Neural cell (in vitro differentiated cells): ENCODE measurements around the gene EIF1AD.

Experiments
- EP300 ChIP-seq: fragments of 450-650 bp; conservative IDR thresholded peaks from 2 replicates; pipeline ENCODE4 v1.6.1; 2014; ENCODE audit warnings: antibody characterized with exemption, mild to moderate bottlenecking, moderate library complexity; ENCODE audit not compliant: poor library complexity, severe bottlenecking
- EZH2 ChIP-seq: fragments of 200-600, 300-800 bp; shearing (Covaris generic), sonication (generic); IDR thresholded peaks from 2 replicates; pipeline ENCODE4 v1.6.1; 2014; ENCODE audit warnings: antibody characterized with exemption, low read length, borderline replicate concordance, mild to moderate bottlenecking; ENCODE audit not compliant: insufficient read depth, poor library complexity, severe bottlenecking
- MXI1 ChIP-seq: fragments of 450-650 bp; conservative IDR thresholded peaks from 2 replicates; pipeline ENCODE4 v1.6.1; 2014; ENCODE audit warnings: antibody characterized with exemption, mild to moderate bottlenecking; ENCODE audit not compliant: poor library complexity, severe bottlenecking
- POLR2AphosphoS5 ChIP-seq: IDR thresholded peaks from 2 replicates; pipeline ENCODE4 v1.6.1; 2012
- SMC3 ChIP-seq: fragments of 450-650 bp; conservative IDR thresholded peaks from 2 replicates; pipeline ENCODE4 v1.6.1; 2014; ENCODE audit warnings: antibody characterized with exemption, mild to moderate bottlenecking, moderate library complexity; ENCODE audit not compliant: poor library complexity
- TAF1 ChIP-seq: IDR thresholded peaks from 2 replicates; pipeline ENCODE4 v1.6.1; 2012; ENCODE audit warnings: low read depth
- TF ChIP-seq, protein P1 (sequence below): fragments of 450-650 bp; IDR thresholded peaks from 2 replicates; pipeline ENCODE4 v1.5.1; 2014; ENCODE audit warnings: antibody characterized with exemption, mild to moderate bottlenecking, moderate library complexity; ENCODE audit not compliant: poor library complexity, severe bottlenecking
- TF ChIP-seq, protein P2 (sequence below): IDR thresholded peaks from 2 replicates; pipeline ENCODE4 v1.6.1; 2012; ENCODE audit warnings: borderline replicate concordance

DNA sequence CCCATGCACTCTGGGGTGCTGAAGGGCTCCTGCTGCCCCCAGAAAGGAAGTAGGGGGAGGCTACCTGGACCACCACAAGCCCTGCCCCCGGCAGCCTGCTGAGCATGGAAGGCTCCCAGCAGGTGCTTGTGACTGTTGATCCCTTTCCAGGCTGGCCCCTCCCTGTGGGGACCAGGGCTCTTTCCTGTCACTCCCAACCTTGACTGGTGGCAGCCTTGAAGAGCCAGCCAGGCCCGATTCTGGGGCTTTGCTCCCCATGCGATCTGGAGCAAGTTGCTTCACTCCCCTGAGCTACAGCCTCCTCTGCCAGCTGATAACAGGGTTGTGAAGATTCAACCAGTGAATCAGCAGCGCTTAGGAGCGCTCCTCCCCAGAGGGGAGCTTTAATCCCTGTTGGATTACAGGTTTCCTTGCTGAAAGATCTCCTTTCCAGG is 5.3 kb upstream of the EIF1AD start:
- TF ChIP-seq, protein P1, sequence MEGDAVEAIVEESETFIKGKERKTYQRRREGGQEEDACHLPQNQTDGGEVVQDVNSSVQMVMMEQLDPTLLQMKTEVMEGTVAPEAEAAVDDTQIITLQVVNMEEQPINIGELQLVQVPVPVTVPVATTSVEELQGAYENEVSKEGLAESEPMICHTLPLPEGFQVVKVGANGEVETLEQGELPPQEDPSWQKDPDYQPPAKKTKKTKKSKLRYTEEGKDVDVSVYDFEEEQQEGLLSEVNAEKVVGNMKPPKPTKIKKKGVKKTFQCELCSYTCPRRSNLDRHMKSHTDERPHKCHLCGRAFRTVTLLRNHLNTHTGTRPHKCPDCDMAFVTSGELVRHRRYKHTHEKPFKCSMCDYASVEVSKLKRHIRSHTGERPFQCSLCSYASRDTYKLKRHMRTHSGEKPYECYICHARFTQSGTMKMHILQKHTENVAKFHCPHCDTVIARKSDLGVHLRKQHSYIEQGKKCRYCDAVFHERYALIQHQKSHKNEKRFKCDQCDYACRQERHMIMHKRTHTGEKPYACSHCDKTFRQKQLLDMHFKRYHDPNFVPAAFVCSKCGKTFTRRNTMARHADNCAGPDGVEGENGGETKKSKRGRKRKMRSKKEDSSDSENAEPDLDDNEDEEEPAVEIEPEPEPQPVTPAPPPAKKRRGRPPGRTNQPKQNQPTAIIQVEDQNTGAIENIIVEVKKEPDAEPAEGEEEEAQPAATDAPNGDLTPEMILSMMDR, result no peak
- no peak for TF ChIP-seq POLR2AphosphoS5
- TF ChIP-seq EZH2, result no peak
- no peak for TF ChIP-seq SMC3
- no peak for TF ChIP-seq EP300
- TF ChIP-seq MXI1, result no peak
- no peak for TF ChIP-seq TAF1
- TF ChIP-seq, protein P2, sequence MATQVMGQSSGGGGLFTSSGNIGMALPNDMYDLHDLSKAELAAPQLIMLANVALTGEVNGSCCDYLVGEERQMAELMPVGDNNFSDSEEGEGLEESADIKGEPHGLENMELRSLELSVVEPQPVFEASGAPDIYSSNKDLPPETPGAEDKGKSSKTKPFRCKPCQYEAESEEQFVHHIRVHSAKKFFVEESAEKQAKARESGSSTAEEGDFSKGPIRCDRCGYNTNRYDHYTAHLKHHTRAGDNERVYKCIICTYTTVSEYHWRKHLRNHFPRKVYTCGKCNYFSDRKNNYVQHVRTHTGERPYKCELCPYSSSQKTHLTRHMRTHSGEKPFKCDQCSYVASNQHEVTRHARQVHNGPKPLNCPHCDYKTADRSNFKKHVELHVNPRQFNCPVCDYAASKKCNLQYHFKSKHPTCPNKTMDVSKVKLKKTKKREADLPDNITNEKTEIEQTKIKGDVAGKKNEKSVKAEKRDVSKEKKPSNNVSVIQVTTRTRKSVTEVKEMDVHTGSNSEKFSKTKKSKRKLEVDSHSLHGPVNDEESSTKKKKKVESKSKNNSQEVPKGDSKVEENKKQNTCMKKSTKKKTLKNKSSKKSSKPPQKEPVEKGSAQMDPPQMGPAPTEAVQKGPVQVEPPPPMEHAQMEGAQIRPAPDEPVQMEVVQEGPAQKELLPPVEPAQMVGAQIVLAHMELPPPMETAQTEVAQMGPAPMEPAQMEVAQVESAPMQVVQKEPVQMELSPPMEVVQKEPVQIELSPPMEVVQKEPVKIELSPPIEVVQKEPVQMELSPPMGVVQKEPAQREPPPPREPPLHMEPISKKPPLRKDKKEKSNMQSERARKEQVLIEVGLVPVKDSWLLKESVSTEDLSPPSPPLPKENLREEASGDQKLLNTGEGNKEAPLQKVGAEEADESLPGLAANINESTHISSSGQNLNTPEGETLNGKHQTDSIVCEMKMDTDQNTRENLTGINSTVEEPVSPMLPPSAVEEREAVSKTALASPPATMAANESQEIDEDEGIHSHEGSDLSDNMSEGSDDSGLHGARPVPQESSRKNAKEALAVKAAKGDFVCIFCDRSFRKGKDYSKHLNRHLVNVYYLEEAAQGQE, result no peak
